ENCODE results near the gene TELO2. TPM values are rescaled to one million over a fixed set of nuclear protein-coding genes. Genes with fewer than 3 reads are reported as not detected.

The TELO2 gene
- polyA plus RNA-seq, 2 of the 4 experiments (the other 2 are of a cell fraction), result 10.6 to 34.8 TPM

- Histone ChIP-seq H3K4me3 (no peak overlapping the region), H3K9me3 (no peaks in the 10 kb centered on the region), H3K4me2 (no peak overlapping the region), H3K27ac (no peak overlapping the region), H3K4me1 (no peaks in the 10 kb centered on the region)
- TF ChIP-seq MAZ (IDR thresholded peaks at IDR 0.05; ENCODE audit: borderline replicate concordance, low read depth, low read length), result no peak
- no peak for TF ChIP-seq EHMT2 (IDR thresholded peaks at IDR 0.05; ENCODE audit: low read depth)
- TF ChIP-seq ZC3H11A (IDR thresholded peaks at IDR 0.05), result no peak
- TF ChIP-seq HEYL (CRISPR knock-in tag; IDR thresholded peaks at IDR 0.05), result no peak
- TF ChIP-seq NFE2L2 (conservative IDR thresholded peaks at IDR 0.05; ENCODE audit: low read length), result no peak
- TF ChIP-seq SREBF2 (IDR thresholded peaks at IDR 0.05), result no peak
- no peak for TF ChIP-seq MAX (IDR thresholded peaks at IDR 0.05)
- TF ChIP-seq PHF8 (IDR thresholded peaks at IDR 0.05; ENCODE audit: borderline replicate concordance, low read depth), result no peak
- TF ChIP-seq ATOH8 (CRISPR knock-in tag; IDR thresholded peaks at IDR 0.05; ENCODE audit: low read depth), result no peak
- TF ChIP-seq SMC3 (IDR thresholded peaks at IDR 0.05), result no peak
- no peak for TF ChIP-seq NPAS2 (CRISPR knock-in tag; IDR thresholded peaks at IDR 0.05; ENCODE audit: borderline replicate concordance)
- TF ChIP-seq MAFK (IDR thresholded peaks at IDR 0.05; ENCODE audit: partially characterized antibody), result no peak
- TF ChIP-seq TP53 (CRISPR knock-in tag; IDR thresholded peaks at IDR 0.05), result no peak
- TF ChIP-seq HMGXB4 (CRISPR knock-in tag; IDR thresholded peaks at IDR 0.05; ENCODE audit: borderline replicate concordance), result no peak
- no peak for TF ChIP-seq POLR2AphosphoS2 (conservative IDR thresholded peaks at IDR 0.05; ENCODE audit: low read length)
- no peak for TF ChIP-seq FOXS1 (CRISPR knock-in tag; IDR thresholded peaks at IDR 0.05)
- TF ChIP-seq HES2 (IDR thresholded peaks at IDR 0.05), result no peak
- no peak for TF ChIP-seq EHF (CRISPR knock-in tag; IDR thresholded peaks at IDR 0.05)
- POLR2A ChIA-PET, result no interaction called here
- DNase-seq (ENCODE audit: low read depth in 1 of 2, low spot score in 1 of 2) (no peak), FAIRE-seq (no peak), ATAC-seq (no peak)
- CTCF ChIA-PET, result interaction anchor here (1.1 to 1.2 kb wide), 2 partner anchors 11 to 16 kb away, joined by 3 to 4 read pairs; no protein-coding TSS in a partner anchor
- WGBS (ENCODE audit: missing lambda C conversion rate), result 87% methylated on average over 13 of the region's 25 CpGs
These were observed 47.5 kb upstream of the TELO2 start for GRCh38 chr16:1445518-1446203.

GRCh38 chr16:1446296-1447080 lies 46.7 kb upstream of the TELO2 start:
- no peak for TF ChIP-seq KDM1A (IDR thresholded peaks at IDR 0.05; ENCODE audit: low read depth)
- no peak for TF ChIP-seq BCL3 (IDR thresholded peaks at IDR 0.05)
- TF ChIP-seq FOXS1 (CRISPR knock-in tag; IDR thresholded peaks at IDR 0.05), result no peak
- no peak for TF ChIP-seq RNF2 (IDR thresholded peaks at IDR 0.05; ENCODE audit: borderline replicate concordance, low read depth)
- no peak for TF ChIP-seq CEBPB (IDR thresholded peaks at IDR 0.05)
- TF ChIP-seq RAD21 (conservative IDR thresholded peaks at IDR 0.05 in 1 of 2, IDR thresholded peaks at IDR 0.05 in 1 of 2), result no peak
- no peak for TF ChIP-seq CTCF (IDR thresholded peaks at IDR 0.05)
- TF ChIP-seq REST (IDR thresholded peaks at IDR 0.05), result no peak
- WGBS (ENCODE audit: missing lambda C conversion rate), result 94% methylated on average over 21 of the region's 41 CpGs
- ChIA-PET CTCF (interaction anchor here (0.8 to 1.2 kb wide), 3 partner anchors 11 to 259 kb away, joined by 3 to 4 read pairs (median 3); partner anchors contain the start of gene MAPK8IP3), POLR2A (no interaction called here)
- H3K4me2 ChIP-seq, result no peak overlapping the region
- H3K4me3 ChIP-seq, result no peak overlapping the region
- ATAC-seq (no peak), FAIRE-seq (no peak), DNase-seq (ENCODE audit: low read depth in 1 of 2, low spot score in 1 of 2) (no peak)
- no peaks in the 10 kb centered on the region for H3K9me3 ChIP-seq
- no peak overlapping the region for H3K27ac ChIP-seq
- no peaks in the 10 kb centered on the region for H3K4me1 ChIP-seq

Data from A549 (cell line).